ENCODE results near the gene TOX2.

Gene TOX2

DNA sequence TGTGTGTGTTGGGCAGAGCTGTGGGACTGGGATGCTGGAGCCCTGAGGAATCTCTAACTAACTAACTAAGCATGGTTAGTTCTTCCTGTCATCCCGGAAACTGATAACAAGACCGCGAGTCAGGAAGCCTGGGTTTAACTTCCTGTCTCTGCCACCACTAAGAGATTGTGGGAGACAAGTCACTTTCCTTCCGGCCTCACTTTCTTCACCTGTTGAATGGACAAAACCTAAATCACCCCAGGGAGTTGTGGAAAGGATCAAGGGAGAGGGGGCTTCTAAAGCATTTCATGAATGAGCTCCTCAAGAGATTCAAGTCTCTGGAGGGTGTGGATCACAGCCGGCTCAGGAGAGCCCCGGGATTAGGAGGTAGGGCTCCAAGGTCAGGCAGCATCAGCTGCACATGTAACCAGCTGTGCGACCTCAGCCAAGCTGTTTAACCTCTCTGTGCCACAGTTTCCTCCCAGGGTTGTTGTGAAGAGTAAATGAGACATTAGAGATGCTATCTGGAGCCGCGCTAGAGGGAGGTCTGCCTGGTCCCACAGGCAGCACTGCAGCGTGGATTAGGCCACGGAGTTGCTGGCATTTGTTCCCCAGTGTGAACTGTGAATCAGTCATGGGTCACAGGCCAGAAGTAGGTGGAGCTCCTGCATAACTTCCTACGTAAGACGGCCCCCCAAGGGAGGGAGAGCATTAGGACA, 105.1 kb downstream of the TOX2 start:
- no peak for DNase-seq (ENCODE audit: low read depth)

DNA sequence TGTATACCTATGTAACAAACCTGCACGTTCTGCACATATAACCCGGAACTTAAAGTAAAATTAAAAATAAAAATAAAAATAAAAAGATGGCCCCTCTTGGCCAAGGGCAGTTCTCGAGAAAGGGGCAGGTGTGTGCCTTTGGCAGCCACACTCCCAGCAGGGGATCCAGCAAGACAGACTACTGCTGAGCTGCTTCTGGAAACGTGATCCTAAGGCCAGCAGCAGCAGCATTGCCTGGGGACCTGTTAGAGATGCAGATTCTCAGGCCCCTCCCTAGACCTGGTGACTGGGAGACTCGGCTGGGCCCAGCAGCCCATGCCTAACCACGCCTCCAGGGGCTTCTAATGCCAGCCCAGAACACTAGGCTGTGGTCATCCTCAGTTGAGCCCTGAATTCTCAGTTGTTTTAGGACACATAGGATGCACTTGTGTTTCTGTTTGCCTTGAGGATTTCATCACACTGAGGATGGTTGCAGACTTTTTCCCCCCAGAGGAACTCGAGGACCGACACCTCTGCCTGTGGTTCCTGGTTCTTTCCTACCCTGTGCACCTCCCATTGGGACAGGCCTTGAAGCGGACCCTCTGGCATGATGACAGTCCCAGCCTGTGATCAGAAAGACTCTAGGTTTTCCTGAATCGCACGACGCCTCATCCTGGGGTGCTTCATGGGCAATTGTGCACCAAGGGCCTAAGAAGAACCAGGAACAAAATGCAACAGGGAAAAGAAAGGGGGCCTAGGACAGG, 105.9 kb downstream of the TOX2 start:
- no peak for DNase-seq (ENCODE audit: low read depth)

DNA sequence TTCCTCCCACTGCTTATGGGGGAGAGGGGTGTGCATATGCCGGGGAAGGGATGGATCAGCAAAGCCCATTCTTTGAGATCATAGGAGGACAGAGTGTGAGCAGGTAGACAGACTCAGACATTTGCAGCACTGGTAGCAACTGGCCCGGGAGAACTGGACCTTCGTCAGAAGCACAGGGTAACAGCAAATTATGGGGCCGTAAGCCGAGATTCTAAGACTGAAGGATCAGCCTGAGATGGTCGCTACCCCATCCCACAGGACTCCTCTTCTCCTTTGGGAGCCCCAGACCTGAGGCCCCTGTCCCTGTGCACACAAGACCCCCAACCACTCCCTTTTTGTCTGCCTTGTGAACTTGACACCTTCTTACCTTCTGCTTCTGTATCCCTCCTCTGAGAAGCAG, 106.5 kb downstream of the TOX2 start:
- no peak for DNase-seq (ENCODE audit: low read depth)

DNA sequence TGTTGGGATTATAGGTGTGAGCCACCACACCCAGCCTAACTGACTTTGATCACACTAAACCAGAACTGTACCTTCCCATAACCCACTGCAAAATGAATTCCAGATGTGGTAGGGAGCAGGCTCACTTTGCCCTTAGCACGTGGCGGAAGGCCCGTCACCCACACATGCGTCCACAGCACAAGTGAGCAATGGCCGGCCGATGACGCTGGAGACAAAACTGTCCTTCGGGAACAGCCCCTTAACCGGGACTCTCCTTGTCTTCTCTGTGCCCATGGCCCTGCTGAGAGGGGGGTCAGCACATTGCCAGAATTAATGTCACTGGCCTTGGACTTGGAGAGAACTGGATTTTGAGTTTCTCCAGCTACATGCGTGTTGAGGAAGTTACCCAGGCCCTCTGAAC, 107.2 kb downstream of the TOX2 start:
- no peak for DNase-seq (ENCODE audit: low read depth)

DNA sequence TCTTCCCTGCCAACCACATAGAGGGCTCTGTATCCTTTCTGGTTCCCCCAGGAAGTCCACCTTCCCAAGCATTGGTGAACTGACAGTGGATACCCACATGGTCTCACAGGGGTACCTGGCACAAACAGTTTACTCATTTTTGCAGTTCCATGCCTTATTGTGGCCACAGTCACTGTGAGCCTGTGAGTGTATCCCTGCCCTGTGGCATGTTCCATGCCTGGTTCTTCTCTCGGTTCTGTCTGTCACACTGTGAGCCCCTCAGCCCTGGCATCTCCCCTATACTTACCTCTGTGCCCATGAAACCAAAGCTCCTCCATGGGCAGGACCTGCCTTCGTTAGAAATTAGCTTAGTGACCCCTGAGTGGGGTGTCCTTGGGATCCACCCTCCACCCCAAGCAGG, 107.8 kb downstream of the TOX2 start:
- DNase-seq (ENCODE audit: low read depth): no peak

DNA sequence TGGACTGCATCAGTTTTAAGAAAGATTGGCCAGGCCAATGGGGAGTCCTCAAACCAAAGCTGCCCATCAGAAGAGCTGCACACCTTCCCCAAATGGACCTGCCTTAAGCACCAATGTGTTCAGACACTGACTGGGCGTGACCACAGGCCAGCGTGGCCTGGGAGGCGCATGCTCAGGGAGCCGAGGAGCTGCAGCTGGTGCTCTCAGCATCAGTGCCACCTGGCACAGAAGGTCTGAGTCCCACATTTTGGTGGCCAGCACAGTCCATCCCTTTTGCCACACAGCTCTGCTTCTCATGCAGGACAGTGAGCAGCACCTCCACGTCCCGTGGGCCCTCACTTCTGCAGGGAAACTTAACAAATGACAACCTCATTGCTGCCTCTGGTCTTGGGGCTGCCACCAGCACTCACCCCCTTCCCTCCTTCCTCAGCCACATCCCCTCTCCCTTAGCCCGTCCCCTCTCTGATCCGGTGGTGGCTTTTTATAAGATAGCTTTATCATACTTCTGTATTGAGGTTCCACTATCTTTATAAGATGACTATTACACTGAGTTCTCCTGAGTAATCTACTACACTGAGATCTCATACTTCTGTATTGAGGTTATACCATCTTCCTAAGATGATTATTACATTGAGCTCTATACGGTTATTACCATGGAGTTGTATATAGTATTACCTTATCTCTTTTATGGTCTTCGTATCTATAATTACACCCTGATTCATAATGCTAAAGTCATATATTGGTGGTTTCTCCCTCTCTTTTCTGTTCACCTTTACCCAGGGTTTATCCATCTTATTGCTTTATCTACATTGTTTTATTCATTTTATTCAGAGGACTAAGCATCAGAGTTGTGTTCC, 109.1 kb downstream of the TOX2 start:
- DNase-seq (ENCODE audit: low read depth): no peak

DNA sequence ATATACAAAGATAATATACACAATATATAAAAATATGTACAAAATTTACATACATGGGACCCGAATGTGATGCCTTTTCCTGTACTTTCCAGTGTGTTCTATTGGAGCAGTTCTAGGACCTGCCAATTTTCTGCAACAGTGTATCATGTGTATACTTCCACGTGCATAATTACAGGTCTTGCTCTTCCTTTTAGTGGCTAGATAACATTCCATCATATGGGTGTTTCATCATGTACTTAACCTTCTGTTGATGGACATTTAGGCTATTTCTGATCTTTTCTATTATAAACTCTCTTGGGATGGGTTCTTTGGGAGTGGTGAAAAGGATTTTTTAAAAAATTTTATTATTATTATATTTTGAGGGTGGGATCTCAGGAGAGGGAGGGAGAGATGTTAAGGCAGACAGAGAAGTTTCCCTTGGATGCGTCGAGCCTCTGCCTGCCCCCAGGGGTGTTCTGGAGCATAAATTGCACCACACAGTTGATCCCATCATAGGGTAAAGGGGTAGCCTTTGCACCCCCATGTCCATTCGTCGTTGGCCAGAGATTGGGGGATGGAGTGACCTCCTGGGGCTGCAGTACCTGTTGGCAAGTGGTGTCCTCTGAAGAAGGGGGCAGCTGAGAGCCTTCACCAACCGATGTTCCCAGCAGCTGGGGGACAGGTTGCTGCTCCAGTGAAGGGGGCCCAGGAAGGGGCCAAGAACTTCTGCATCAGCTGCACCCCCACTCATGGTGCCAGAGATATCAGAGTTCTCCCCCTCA, 110.3 kb downstream of the TOX2 start:
- no peak for DNase-seq (ENCODE audit: low read depth)

DNA sequence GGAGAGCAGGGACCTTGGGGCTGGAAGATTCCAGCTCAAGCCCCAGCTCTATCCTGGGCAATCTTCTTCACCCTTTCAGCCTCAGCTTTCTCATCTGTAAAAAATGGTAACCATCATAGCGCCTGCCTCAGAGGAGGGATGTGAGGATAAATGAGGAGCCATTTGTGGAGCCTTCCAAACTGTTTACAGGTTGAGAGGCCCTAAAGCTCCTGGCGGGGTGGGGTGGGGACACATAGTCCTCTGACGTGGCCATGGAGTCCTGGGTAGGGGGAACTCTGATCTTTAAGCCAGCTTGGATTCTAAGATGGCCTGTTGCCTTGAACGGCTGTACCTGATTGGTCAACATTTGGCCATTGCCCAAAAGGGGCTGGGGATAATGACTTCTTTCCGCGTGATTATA, 111.1 kb downstream of the TOX2 start:
- no peak for DNase-seq (ENCODE audit: low read depth)

DNA sequence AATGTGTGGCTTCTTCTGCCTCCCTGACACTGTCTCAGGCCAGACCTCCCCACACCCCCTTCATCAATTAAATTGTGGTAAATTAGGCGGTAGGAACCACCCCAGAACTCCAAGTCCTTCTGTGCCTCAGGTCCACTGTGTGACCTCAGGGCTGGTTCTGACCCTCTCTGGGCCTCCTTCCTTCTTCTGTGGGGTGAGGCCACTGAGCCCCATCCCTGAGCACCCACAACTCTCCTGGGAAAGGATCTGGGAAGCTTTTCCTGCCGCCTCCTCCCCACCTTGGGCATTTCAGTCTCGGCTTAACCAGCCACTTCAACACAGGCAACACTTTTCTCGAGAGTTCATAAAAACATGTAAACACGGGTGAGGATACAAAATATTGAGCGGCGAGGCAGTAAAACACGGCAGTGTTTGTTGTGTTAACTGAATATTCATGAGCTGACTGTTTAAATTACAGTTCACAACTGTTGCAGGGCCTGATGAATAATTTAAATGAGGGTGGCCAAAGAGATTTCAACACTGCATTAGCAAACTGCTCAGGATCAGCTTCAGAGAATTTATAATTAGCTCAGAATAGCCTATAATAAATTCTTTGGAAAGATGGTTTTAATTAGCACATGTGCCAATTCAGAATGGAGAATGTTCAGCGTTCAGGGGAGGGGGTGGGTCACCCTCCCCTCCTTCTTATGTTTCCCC, 112.1 kb downstream of the TOX2 start:
- DNase-seq (ENCODE audit: low read depth): no peak

DNA sequence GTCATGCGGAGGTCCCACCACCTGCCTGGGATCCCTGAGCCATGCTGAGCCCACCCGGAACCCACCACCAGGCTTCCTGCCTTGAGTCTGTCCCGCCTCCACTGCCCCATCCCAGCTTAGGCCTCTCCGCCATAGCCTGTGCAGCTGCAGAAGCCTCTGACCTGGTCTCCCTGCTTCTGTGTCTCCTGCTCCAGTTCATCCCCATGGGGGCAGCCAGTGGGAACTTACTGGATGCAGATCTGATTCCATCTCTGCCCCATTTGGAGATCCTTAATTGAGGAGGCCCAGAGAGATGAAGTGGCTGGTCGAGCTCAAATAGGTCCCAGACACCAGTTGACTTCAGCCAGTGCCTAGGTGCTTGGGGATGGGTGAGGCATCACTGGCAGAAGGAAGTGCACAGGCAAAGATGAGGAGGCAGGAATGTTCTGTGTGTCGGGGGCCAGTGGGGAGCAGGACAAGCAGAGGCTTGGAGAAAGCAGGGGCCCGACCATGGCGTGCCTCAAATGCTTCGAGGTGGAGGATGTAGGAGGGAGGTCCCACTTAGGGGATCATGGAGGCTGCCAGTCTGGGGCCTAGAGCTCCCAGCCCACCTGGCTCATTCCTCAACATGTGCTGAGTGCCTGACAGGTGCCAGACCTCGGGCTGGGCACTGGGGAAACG, 112.8 kb downstream of the TOX2 start:
- no peak for DNase-seq (ENCODE audit: low read depth)

DNA sequence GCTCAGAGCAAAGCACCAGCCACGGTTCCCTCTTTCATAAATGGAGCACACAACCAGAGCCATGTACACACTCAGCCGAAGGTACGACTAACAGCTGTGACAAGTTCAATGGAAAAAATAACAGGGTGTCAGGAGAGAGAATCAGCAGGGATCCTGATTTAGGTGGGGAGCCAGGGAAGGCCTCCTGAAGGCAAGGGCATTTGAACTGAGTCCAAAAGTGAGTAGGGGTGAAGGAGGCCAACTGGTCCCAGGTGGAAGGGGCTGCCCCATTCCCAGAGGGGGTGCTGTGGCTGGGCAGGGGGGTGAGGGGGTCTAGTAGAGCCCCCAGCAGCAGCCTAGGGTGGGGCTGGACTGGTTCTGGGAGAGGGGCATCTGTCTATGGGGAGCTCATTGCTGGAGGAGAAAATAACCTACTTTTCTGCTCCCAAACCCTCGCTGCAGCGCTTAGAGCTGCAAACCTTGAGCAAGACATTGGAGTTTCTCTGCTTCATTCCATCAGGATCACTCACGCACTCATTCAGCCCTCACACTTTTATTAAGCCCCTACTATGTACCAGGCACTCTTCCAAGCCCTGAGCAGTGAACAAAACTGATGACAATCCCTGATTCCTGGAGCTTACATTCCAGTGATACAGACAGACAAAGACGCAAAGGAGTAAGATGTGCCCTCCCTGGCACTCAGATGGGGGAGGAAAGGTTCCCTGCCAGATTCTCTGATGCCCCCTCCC, 113.5 kb downstream of the TOX2 start:
- no peak for DNase-seq (ENCODE audit: low read depth)

DNA sequence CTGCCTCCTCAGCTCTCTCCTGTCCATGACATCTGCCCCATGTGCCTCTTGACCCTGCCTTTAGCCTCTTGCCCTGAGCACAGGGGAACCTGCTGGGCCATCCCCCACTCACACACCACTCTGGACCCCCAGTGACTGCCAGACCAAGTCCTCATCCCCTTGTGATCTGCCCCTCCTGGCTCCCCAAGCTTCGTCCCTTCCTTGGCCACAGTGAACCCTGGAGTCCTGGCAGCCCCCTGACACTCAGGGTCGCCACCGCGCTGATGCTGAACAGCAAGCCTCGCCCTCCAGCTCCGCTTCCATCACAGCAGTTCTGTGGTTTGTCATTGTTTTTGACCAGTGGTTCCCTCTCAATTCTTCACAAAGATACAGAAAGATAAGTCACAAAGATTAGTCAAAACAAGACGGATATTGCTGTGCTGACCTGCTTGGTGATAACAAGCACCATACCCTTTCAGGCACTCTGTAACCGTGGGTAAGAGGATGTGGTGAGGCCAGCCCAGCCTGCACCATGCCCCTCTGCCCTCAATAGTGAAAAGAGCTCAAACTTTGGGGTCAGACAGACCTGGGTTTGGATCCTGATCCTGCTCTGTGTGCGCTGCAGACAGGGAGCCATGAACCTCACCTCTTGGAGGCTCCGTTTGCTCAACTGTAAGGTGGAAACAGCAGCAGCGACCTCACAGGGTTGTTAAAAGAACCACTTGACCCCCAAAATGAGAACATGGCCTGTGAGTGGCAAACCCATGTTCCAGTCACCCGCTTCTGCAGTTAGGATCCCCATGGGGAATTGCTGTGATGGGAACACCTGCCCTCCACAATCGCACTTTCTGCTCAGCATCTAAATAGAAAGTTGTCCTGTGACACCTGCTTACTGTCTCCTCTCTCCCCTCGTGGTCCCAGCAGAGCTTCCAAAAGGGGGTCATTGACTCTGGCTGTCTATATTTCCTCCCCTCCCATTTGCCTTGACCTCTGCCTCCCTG, 114.5 kb downstream of the TOX2 start:
- no peak for DNase-seq (ENCODE audit: low read depth)

DNA sequence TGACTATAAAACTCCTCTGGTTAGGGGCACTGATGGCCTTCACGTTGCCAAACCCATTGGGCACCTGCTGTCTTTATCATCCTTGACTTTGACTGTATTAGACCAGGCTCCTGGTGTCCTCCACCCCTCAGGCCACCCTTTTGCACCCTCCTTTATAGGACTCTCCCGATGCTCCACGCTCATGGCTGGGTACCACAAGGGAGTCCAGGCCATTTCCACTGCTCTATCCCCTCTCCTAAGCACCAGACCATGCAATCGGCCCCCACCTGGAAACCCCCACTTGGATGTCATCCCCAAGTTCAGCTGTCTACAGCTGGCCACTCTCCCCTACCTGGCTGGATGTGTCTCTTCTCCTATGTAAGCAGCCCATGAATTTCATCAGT, 115.2 kb downstream of the TOX2 start:
- no peak for DNase-seq (ENCODE audit: low read depth)

DNA sequence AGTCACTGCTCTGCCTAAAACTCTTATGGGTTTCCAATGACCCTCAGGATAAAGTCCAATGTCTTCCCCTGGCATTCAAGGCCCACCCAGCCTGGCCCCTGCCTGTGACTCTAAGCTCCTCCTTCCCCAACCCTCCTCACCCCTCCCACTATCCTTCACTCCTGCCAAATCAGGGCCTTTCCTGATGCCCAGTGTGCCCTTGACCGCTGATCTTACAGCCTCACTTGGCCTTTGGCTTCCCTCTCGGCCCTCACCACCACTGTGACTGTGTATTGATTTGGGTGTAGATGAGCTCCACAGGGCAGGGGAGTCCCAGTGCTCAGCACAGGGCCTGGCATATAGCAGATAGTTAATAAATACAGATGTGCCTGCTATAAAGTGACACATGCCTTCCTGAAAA, 115.7 kb downstream of the TOX2 start:
- DNase-seq (ENCODE audit: low read depth): no peak

DNA sequence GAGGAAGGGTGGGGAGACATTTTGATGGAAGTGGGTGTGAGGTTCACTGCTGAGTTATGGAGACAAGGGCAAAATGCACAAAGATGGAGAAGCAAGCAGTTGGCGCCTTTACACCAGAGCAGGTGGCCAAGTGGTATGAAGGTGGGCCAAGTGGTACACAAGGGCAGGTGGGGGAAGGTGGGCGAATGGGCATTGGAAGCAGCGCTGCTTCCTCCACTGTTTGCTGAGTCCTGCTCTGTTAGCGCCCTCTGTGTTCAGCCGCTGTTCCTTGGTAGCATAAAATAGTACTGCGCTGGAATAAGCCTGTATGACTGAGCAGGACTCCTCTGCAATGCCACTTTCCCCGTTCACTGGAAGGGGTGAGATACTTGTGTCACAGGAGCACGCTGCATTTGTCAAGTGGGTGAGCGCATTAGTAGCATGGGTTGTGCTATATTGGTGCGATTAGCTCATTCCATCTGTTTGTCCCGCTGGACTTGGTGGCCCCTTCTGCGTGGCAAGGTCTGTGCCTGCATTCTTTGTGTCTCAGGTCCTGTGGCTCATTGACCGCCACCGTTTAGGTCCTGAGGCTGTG, 116.4 kb downstream of the TOX2 start:
- no peak for DNase-seq (ENCODE audit: low read depth)

DNA sequence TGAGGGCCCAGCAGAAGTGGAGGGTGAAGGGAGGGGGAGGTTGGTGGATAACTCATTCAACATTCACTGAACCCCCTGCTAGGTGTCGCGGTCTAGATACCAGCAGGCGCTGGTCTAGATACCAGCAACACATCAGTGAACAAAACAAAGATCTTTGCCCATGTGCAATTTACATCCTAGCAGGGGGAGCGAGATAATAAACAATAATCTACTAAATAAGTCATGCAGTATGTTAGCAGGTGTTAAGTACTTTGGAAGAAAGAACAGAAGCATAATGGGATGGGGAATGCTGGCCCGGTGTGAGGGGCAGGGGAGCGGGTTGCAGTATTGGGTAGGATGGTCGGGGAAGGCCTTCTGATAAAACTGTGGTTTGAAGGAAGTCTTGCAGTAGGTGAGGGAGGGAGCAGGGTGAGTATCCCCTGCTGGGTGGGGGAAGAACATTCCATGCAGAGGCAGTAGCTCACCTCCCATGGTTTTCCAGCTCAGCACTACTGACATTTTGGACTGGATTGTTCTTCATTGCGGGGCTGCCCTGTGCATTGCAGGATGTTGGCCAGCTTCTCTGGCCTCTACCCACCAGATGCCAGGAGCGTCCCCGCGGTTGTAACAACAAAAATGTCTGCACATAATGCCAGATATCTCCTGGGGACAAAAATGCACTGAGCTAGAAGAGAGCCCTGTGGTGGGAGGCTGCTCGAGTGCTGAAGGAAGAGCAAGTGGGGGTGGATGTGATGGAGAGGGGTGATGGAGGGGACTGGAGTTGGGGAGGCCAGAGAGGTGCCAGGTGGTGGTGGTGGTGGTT, 117.3 kb downstream of the TOX2 start:
- no peak for DNase-seq (ENCODE audit: low read depth)

DNA sequence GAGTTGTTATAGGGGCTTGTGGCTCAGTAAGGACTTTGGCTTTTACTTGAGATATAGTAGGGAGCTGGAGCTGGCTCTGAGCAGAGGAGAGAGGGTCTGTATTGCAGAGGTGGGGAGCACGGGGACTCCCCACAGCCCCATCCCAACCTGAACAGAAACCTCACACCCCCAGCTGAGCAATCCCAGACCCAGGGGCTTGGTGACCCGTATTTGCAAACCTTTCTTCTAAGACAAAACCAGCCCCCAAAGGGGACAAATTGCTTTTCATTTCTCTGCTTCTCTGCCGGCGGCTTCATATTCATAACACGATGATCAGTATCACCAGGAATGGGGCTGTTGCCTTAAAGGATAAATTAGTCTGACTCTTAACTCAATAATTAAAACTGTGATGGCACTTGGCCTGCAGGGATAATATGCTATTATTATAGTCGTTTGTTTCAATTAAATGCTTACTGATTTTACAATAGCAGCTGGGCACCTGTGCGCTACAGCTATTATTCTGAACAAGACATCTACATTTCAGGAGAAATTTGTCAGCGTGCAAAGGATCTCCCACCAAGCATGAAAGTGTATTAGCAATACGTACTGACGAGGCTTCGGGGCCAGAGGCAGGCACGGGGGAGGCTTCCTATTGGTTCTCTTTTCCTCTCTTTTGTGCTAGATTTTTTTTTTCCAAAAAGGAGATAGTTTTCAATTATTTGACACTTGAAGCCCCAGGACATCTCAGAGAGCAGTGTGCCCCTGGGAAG, 118.1 kb downstream of the TOX2 start:
- no peak for DNase-seq (ENCODE audit: low read depth)
